ENCODE results near the gene CATSPER4. TPM values are rescaled to one million over a fixed set of nuclear protein-coding genes. Genes with fewer than 3 reads are reported as not detected.

Gene CATSPER4
- total and polyA plus RNA-seq, 2 of the 8 experiments (the other 6 are each of a cell fraction or from before 2014, with no cell fraction given) = 0.65 to 0.83 TPM

- Histone ChIP-seq H4K91ac (replicated peaks; ENCODE audit: insufficient read length, low read length) (no peak overlapping the region), H3K23me2 (ENCODE audit: low read depth, low read length) (no peaks in the 10 kb centered on the region), H4K20me1 (replicated peaks in 1 of 2; ENCODE audit: control insufficient read depth in 1 of 2, insufficient read depth in 2 of 2, low read length in 2 of 2) (no peaks in the 10 kb centered on the region), H2AK5ac (ENCODE audit: low read depth, low read length) (no peak overlapping the region), H2BK5ac (ENCODE audit: low read depth, low read length) (no peak overlapping the region), H3K27ac (ENCODE audit: low read depth, low read length) (no peak overlapping the region), H3K18ac (ENCODE audit: extremely low read depth, low read length) (no peak overlapping the region), H3K4me3 (ENCODE audit: extremely low read depth in 1 of 4, insufficient read depth in 2 of 4, low read depth in 3 of 4, low read length in 4 of 4) (no peak overlapping the region), H3K4me1 (replicated peaks in 1 of 4; ENCODE audit: control insufficient read depth in 3 of 4, insufficient read depth in 4 of 4, low read length in 3 of 4) (peaks cover 0 to 7% (median 2%) of the 10 kb centered on the region in 4 experiments; a peak in 3 of 7 replicates), H3K14ac (ENCODE audit: insufficient read length) (no peak overlapping the region), H3K36me3 (ENCODE audit: control insufficient read depth in 2 of 4, insufficient read depth in 4 of 4, low read length in 3 of 4) (peaks cover 0 to 10% (median 2%) of the 10 kb centered on the region in 4 experiments; a peak in 3 of 8 replicates), H3K23ac (ENCODE audit: insufficient read length) (no peak overlapping the region), H4K8ac (ENCODE audit: extremely low read depth, insufficient read depth, low read length) (no peak overlapping the region), H3K4ac (replicated peaks; ENCODE audit: insufficient read length, low read depth, low read length) (no peak overlapping the region), H2BK12ac (ENCODE audit: low read depth, low read length) (no peak overlapping the region), H3K79me2 (ENCODE audit: control insufficient read depth in 1 of 2, insufficient read depth in 2 of 2, low read length in 2 of 2) (no peaks in the 10 kb centered on the region), H2BK15ac (ENCODE audit: low read length) (no peak overlapping the region), H3K4me2 (ENCODE audit: insufficient read depth in 1 of 2, low read depth in 2 of 2, low read length in 2 of 2) (no peak overlapping the region), H3K27me3 (replicated peaks in 1 of 4; ENCODE audit: control insufficient read depth in 3 of 4, extremely low read depth in 1 of 4, insufficient read depth in 3 of 4, low read length in 3 of 4) (no peaks in the 10 kb centered on the region), H3K9ac (replicated peaks in 1 of 4; ENCODE audit: extremely low read depth in 1 of 4, low read depth in 3 of 4, low read length in 3 of 4) (no peak overlapping the region), H2BK20ac (ENCODE audit: low read length) (no peak overlapping the region), H3K56ac (replicated peaks; ENCODE audit: insufficient read length, low read depth, low read length) (no peak overlapping the region), H2AFZ (ENCODE audit: low read length) (no peak overlapping the region), H2BK120ac (replicated peaks; ENCODE audit: low read depth, low read length) (no peak overlapping the region), H4K5ac (ENCODE audit: insufficient read length, low read depth, low read length) (no peak overlapping the region), H3K79me1 (ENCODE audit: low read depth, low read length) (no peaks in the 10 kb centered on the region), H3K9me3 (ENCODE audit: insufficient read depth in 2 of 2, low read depth in 1 of 2, low read length in 1 of 2) (no peaks in the 10 kb centered on the region)
- ChIA-PET CTCF (ENCODE audit: partially characterized antibody) (interaction anchor here (1.1 to 12.6 kb wide), 6 partner anchors 12 to 96 kb away, joined by 3 to 159 read pairs (median 24); partner anchors contain the start of genes C1orf232, CEP85, CNKSR1 and ZNF593), POLR2A (ENCODE audit: partially characterized antibody) (interaction anchor here (0.6 to 3.2 kb wide), 7 partner anchors 10 to 224 kb away, joined by 4 to 22 read pairs (median 5); partner anchors contain the start of genes CNKSR1 and ZNF593OS)
- WGBS, 2 experiments (ENCODE audit: extremely low coverage in 1 of 2, insufficient coverage in 1 of 2, insufficient read length in 1 of 2, insufficient replicate concordance in 2 of 2, low coverage in 1 of 2, low lambda C conversion rate in 2 of 2, missing lambda C conversion rate in 1 of 2) = 81% methylated on average over 6 of the region's 8 CpGs; no CpG with 5 or more reads in 1 of the 2 experiments
- TF ChIP-seq BRCA1 (IDR thresholded peaks at IDR 0.05; ENCODE audit: low read depth, low read length) (no peak), TEAD4 (IDR thresholded peaks at IDR 0.05; ENCODE audit: low read depth, low read length) (no peak), SP2 (IDR thresholded peaks at IDR 0.05; ENCODE audit: low read length) (no peak), SUZ12 (IDR thresholded peaks at IDR 0.05; ENCODE audit: low read length) (no peak), JUND (IDR thresholded peaks at IDR 0.05; ENCODE audit: low read length) (no peak), PHF8 (conservative IDR thresholded peaks at IDR 0.05; ENCODE audit: low read depth, low read length) (no peak), EZH2 (IDR thresholded peaks at IDR 0.05; ENCODE audit: low read depth, low read length, severe bottlenecking) (no peak), EGR1 (IDR thresholded peaks at IDR 0.05; ENCODE audit: borderline replicate concordance, low read depth, low read length) (no peak), KDM4A (IDR thresholded peaks at IDR 0.05; ENCODE audit: low read depth, low read length, severe bottlenecking) (no peak), TCF12 (IDR thresholded peaks at IDR 0.05; ENCODE audit: low read depth, low read length) (no peak), POLR2A (IDR thresholded peaks at IDR 0.05; ENCODE audit: control extremely low read depth in 1 of 2, low read depth in 2 of 2, low read length in 2 of 2) (no peak), POLR2AphosphoS5 (IDR thresholded peaks at IDR 0.05; ENCODE audit: low read depth, low read length) (no peak), ZNF274 (IDR thresholded peaks at IDR 0.05; ENCODE audit: borderline replicate concordance, extremely low read depth, low read length) (no peak), RXRA (IDR thresholded peaks at IDR 0.05; ENCODE audit: insufficient read depth, low read depth, low read length) (no peak), BCL11A (IDR thresholded peaks at IDR 0.05; ENCODE audit: low read depth in 2 of 2, low read length in 2 of 2) (no peak)
- DNase-seq (ENCODE audit: low read depth in 1 of 2, low spot score in 2 of 2) = no peak
- FAIRE-seq = no peak
Observed at GRCh38 chr1:26188477-26188876, 1.9 kb upstream of the CATSPER4 start.

Data from H1 (cell line).